ENCODE measurements around the gene TMEM8B.

- TF ChIP-seq CTCF (IDR thresholded peaks at IDR 0.05; ENCODE audit: insufficient read depth, low read length), result no peak
- TF ChIP-seq POLR2AphosphoS5 (IDR thresholded peaks at IDR 0.05; ENCODE audit: low read depth), result peak; percentile 83; the same call in 1 of the 2 replicates
- TF ChIP-seq GABPA (IDR thresholded peaks at IDR 0.05; ENCODE audit: low read depth), result no peak
- TF ChIP-seq SPI1 (IDR thresholded peaks at IDR 0.05; ENCODE audit: borderline replicate concordance, low read depth), result no peak
Observed at GRCh38 chr9:35814841-35815543, 14.0 kb upstream of the TMEM8B start, which contains the start of gene HINT2.
